HG03342 (cell line): ENCODE measurements around the gene URGCP.
"Not testable (repeated sequence)": the region's sequence is repeated elsewhere in the genome, so short reads cannot be mapped to it uniquely, and the experiment has no call there.

Source experiments
- ATAC-seq: cut with Tn5 transposase; IDR thresholded peaks from one replicate; pipeline ENCODE4 v1.9.1; 2021; ENCODE audit warnings: mild to moderate bottlenecking, moderate library complexity; ENCODE audit not compliant: unreplicated experiment

URGCP gene

GRCh38 chr7:43834463-43835251 lies 71.7 kb downstream of the URGCP start:
- peak; percentile 46 for ATAC-seq

DNA sequence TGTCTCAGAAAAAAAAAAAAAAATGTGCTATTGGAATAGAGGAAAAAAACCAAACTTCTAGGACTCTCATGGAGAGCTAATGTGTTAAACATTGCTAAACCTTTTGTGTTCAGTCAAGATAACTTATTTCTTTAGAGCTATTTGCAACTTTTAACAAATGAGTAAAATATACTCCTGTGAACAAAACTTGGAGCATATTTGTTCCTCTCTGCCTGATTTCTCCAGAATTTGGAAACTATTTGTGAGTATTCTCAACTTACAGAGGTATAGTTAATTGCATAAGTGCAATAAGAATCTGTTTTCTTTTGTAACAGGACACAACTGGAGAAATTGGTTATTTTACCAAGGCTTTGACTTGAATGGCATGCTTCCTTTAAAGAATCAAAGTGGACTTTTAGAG lies 75.5 kb downstream of the URGCP start:
- ATAC-seq = not testable (repeated sequence)
